OCI-LY7 (cell line): Measurements from ENCODE around the gene PSMB1.

ENCODE experiments used
- CTCF ChIP-seq: fragments of 200-600 bp; sonication (generic); conservative IDR thresholded peaks from 2 replicates; pipeline ENCODE4 v1.5.1; 2014; ENCODE audit warnings: mild to moderate bottlenecking, antibody characterized with exemption, low read length, moderate library complexity, mixed read lengths
- EZH2phosphoT487 ChIP-seq: fragments of 200-600 bp; sonication (generic); IDR thresholded peaks from 2 replicates; pipeline ENCODE4 v1.6.1; 2018; ENCODE audit warnings: low read depth, borderline replicate concordance, mild to moderate bottlenecking, mixed run types, antibody characterized with exemption, low read length, moderate library complexity, mixed read lengths

GRCh38 chr6:170596426-170596825 lies 43.3 kb upstream of the PSMB1 start:
- TF ChIP-seq CTCF: no peak
- TF ChIP-seq EZH2phosphoT487: no peak
